Measurements from ENCODE around the gene TUBB1.

The TUBB1 gene

DNA sequence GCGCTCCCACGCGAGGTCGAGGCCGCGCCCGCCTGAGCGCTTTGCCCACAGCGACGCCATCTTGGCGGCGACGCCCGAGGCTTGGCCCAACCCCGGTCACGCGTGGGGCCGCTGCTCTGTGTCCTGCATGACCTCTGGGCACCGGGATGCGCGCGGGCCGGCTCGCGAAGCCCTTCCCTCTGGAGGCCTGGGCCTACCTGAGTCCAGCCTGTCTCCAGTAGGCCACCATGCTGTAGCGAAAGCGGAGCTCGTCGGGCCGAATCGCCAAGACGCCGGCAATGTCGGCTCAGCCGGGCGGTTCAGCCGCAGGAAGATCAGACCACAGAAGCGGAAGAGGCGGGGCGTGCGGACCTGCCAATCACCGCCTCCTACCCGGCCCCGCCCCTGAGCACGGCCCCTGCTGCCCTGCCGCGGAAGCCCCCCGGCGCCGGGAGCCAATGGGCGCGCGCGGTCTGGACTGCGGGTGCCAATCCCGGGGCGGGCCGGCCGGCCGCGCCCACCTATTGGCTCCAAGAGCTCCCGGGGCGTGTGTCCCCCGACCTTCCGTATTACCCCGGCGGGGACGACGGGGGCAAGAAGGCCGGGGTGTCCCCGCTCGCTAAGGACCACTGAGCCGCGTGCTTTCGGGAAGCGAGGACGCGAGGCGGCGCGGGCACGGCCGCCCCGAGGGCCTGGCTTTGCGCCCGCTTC lies 12.9 kb downstream of the TUBB1 start, which contains the start of gene ATP5F1E (continued):
- TF ChIP-seq SCRT1 (tag by site-specific recombination; IDR thresholded peaks at IDR 0.05; ENCODE audit: borderline replicate concordance) (no peak), SP7 (tag by site-specific recombination; IDR thresholded peaks at IDR 0.05) (peak; percentile 51), ZNF843 (tag by site-specific recombination; IDR thresholded peaks at IDR 0.05) (peak; percentile 27; the same call in 1 of the 2 replicates), OVOL3 (tag by site-specific recombination; IDR thresholded peaks at IDR 0.05) (peak; percentile 37; the same call in 1 of the 2 replicates), ZNF311 (tag by site-specific recombination; IDR thresholded peaks at IDR 0.05; ENCODE audit: borderline replicate concordance) (no peak), YY2 (tag by site-specific recombination; IDR thresholded peaks at IDR 0.05) (peak; percentile 85), ZNF239 (tag by site-specific recombination; IDR thresholded peaks at IDR 0.05) (no peak), GLIS1 (tag by site-specific recombination; IDR thresholded peaks at IDR 0.05) (0 out of 2 replicates have a peak, but pooled peaks have one; percentile 32), ZNF561 (tag by site-specific recombination; IDR thresholded peaks at IDR 0.05; ENCODE audit: borderline replicate concordance) (peak; percentile 3; the same call in 1 of the 2 replicates), PRDM6 (tag by site-specific recombination; IDR thresholded peaks at IDR 0.05) (no peak), ZSCAN30 (tag by site-specific recombination; IDR thresholded peaks at IDR 0.05) (peak; percentile 44; the same call in 1 of the 2 replicates), KLF8 (tag by site-specific recombination; IDR thresholded peaks at IDR 0.05) (peak; percentile 60), ZNF335 (tag by site-specific recombination; conservative IDR thresholded peaks at IDR 0.05) (no peak; the same call in none of the 2 replicates), KLF16 (tag by site-specific recombination; IDR thresholded peaks at IDR 0.05) (peak; percentile 44; the same call in 1 of the 2 replicates), ZBTB8A (tag by site-specific recombination; IDR thresholded peaks at IDR 0.05) (peak; percentile 87), ZNF518A (tag by site-specific recombination; conservative IDR thresholded peaks at IDR 0.05; ENCODE audit: low read depth) (0 out of 2 replicates have a peak, but pooled peaks have one; percentile 14), SP3 (tag by site-specific recombination; IDR thresholded peaks at IDR 0.05) (peak; percentile 80), ZNF777 (tag by site-specific recombination; IDR thresholded peaks at IDR 0.05; ENCODE audit: borderline replicate concordance) (peak; percentile 45; the same call in 1 of the 2 replicates), ZNF155 (tag by site-specific recombination; IDR thresholded peaks at IDR 0.05) (no peak), ZBTB20 (tag by site-specific recombination; IDR thresholded peaks at IDR 0.05) (peak; percentile 51; the same call in 1 of the 2 replicates), ZNF596 (tag by site-specific recombination; IDR thresholded peaks at IDR 0.05) (peak; percentile 42; the same call in 1 of the 2 replicates)
- TF ChIP-seq, protein P1, sequence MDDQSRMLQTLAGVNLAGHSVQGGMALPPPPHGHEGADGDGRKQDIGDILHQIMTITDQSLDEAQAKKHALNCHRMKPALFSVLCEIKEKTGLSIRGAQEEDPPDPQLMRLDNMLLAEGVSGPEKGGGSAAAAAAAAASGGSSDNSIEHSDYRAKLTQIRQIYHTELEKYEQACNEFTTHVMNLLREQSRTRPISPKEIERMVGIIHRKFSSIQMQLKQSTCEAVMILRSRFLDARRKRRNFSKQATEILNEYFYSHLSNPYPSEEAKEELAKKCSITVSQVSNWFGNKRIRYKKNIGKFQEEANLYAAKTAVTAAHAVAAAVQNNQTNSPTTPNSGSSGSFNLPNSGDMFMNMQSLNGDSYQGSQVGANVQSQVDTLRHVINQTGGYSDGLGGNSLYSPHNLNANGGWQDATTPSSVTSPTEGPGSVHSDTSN (CRISPR knock-in tag; IDR thresholded peaks at IDR 0.05) = peak; percentile 97
- TF ChIP-seq, protein P2, sequence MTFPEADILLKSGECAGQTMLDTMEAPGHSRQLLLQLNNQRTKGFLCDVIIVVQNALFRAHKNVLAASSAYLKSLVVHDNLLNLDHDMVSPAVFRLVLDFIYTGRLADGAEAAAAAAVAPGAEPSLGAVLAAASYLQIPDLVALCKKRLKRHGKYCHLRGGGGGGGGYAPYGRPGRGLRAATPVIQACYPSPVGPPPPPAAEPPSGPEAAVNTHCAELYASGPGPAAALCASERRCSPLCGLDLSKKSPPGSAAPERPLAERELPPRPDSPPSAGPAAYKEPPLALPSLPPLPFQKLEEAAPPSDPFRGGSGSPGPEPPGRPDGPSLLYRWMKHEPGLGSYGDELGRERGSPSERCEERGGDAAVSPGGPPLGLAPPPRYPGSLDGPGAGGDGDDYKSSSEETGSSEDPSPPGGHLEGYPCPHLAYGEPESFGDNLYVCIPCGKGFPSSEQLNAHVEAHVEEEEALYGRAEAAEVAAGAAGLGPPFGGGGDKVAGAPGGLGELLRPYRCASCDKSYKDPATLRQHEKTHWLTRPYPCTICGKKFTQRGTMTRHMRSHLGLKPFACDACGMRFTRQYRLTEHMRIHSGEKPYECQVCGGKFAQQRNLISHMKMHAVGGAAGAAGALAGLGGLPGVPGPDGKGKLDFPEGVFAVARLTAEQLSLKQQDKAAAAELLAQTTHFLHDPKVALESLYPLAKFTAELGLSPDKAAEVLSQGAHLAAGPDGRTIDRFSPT (tag by site-specific recombination; IDR thresholded peaks at IDR 0.05) = peak; percentile 57; the same call in 1 of the 2 replicates
- TF ChIP-seq, protein P3, sequence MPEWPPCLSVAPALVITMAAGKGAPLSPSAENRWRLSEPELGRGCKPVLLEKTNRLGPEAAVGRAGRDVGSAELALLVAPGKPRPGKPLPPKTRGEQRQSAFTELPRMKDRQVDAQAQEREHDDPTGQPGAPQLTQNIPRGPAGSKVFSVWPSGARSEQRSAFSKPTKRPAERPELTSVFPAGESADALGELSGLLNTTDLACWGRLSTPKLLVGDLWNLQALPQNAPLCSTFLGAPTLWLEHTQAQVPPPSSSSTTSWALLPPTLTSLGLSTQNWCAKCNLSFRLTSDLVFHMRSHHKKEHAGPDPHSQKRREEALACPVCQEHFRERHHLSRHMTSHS (tag by site-specific recombination; IDR thresholded peaks at IDR 0.05) = no peak
